Measurements from ENCODE around the gene A4GNT.

The A4GNT gene

DNA sequence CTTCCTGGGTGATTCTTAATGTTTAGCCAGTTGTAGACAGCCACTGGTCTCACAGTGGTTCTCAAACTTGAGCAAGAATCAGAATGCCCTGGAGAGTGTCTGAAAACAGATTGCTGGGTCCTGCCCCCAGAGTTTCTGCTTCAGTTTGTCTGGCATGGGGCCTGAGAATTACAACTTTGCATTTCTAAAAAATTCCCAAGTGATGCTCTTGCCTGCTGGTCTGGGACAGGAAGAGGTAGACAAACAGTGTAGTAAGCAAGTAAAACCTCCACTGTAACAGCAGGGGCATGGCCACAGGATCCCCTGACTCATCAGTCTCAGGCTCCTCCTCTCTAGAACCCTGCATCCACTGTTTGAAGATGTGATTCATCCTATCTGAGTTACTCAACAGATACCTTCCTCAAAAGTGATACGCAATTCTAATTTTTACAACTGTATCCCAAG is 53.3 kb downstream of the A4GNT start:
- DNase-seq (ENCODE audit: low read depth in 3 of 3): peak in 1 of 3 experiments; percentile 29

DNA sequence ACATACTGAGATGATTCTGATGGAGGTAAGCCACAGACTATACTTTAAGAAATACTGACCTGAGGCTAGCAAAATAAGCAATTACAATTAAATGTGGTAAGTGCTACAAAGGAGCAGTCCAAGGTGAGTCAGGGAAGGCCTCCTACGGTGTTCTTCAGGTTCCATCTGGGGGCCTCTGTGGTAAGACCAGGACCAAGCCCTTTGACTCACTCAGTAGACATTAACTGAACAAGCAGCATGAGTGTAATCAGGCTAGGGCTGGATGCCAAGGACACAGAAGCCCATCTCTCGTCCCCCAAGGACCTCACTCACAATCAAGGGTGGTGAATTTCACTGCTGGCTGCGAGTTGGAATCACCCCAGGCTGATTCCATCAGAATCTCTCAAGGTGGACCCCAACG is 54.1 kb downstream of the A4GNT start:
- no peak for DNase-seq (ENCODE audit: low read depth in 3 of 3)

Data from stimulated activated CD4-positive, alpha-beta T cell treated with anti-CD3 and anti-CD28 coated beads, TNF-alpha, amount 100 ng/mL, for 24 hours (primary cell).